ENCODE results near the gene UBE2M. TPM values are rescaled to one million over a fixed set of nuclear protein-coding genes. Genes with fewer than 3 reads are reported as not detected.

Gene UBE2M
- total RNA-seq, 1 experiment from 2014 or later: 243 TPM

- CTCF ChIA-PET: interaction anchor here (0.6 kb wide), 1 partner anchor 51 kb away, joined by 7 read pairs; no protein-coding TSS in a partner anchor
- Histone ChIP-seq H3K36me3 (ENCODE audit: low read depth, low read length) (no peaks in the 10 kb centered on the region), H3K4me3 (ENCODE audit: low read length) (no peak overlapping the region), H3K27me3 (ENCODE audit: low read length) (peaks cover 36% of the 10 kb centered on the region), H4K20me1 (ENCODE audit: low read length) (no peaks in the 10 kb centered on the region), H3K4me1 (ENCODE audit: insufficient read depth, low read length) (no peaks in the 10 kb centered on the region), H3K9me2 (replicated peaks; ENCODE audit: low read length) (no peaks in the 10 kb centered on the region), H3K9ac (ENCODE audit: low read length) (no peak overlapping the region), H3F3A (ENCODE audit: low read length, unreplicated experiment) (no peaks in the 10 kb centered on the region), H3K27ac (ENCODE audit: low read length) (no peak overlapping the region), H3K79me2 (ENCODE audit: low read length) (no peaks in the 10 kb centered on the region), H3K9me3 (ENCODE audit: low read length) (no peaks in the 10 kb centered on the region), H3K4me2 (ENCODE audit: low read length) (no peak overlapping the region), H2AFZ (ENCODE audit: low read length) (no peak overlapping the region)
- intact Hi-C loops (cut with micrococcal nuclease): no loop called here
- DNase-seq (no peak), ATAC-seq (no peak)
- BruUV-seq (replicated peaks): no TSS peak
- POLR2A ChIA-PET (ENCODE audit: unreplicated experiment): no interaction called here
- TF ChIP-seq EZH2phosphoT487 (IDR thresholded peaks at IDR 0.05; ENCODE audit: borderline replicate concordance, low read length): no peak
- TF ChIP-seq EZH2 (IDR thresholded peaks at IDR 0.05; ENCODE audit: low read length, unreplicated experiment): no peak
- TF ChIP-seq CTCF (conservative IDR thresholded peaks at IDR 0.05; ENCODE audit: low read depth, low read length): no peak
These were observed 29.0 kb downstream of the UBE2M start for GRCh38 chr19:58529405-58529804.

- ATAC-seq: no peak
- no peak overlapping the region for H3K9ac ChIP-seq (ENCODE audit: low read length)
- no peak overlapping the region for H2AFZ ChIP-seq (ENCODE audit: low read length)
- H3K4me3 ChIP-seq (ENCODE audit: low read length): no peak overlapping the region
- TF ChIP-seq EZH2phosphoT487 (IDR thresholded peaks at IDR 0.05; ENCODE audit: borderline replicate concordance, low read length) (no peak), EZH2 (IDR thresholded peaks at IDR 0.05; ENCODE audit: low read length, unreplicated experiment) (no peak), CTCF (conservative IDR thresholded peaks at IDR 0.05; ENCODE audit: low read depth, low read length) (no peak)
- no peaks in the 10 kb centered on the region for H3K9me3 ChIP-seq (ENCODE audit: low read length)
- DNase-seq: no peak
- H3K9me2 ChIP-seq (replicated peaks; ENCODE audit: low read length): no peaks in the 10 kb centered on the region
- no peak overlapping the region for H3K27ac ChIP-seq (ENCODE audit: low read length)
- peaks cover 16% of the 10 kb centered on the region for H3K79me2 ChIP-seq (ENCODE audit: low read length)
- no peaks in the 10 kb centered on the region for H3K27me3 ChIP-seq (ENCODE audit: low read length)
- H3F3A ChIP-seq (ENCODE audit: low read length, unreplicated experiment): no peaks in the 10 kb centered on the region
- peaks cover 12% of the 10 kb centered on the region for H3K4me1 ChIP-seq (ENCODE audit: insufficient read depth, low read length)
- ChIA-PET CTCF (no interaction called here), POLR2A (ENCODE audit: unreplicated experiment) (no interaction called here)
- no TSS peak for BruUV-seq (replicated peaks)
- intact Hi-C loops (cut with micrococcal nuclease): no loop called here
- no peak overlapping the region for H3K4me2 ChIP-seq (ENCODE audit: low read length)
- H3K36me3 ChIP-seq (ENCODE audit: low read depth, low read length): no peaks in the 10 kb centered on the region
- no peaks in the 10 kb centered on the region for H4K20me1 ChIP-seq (ENCODE audit: low read length)
These were observed 35.7 kb downstream of the UBE2M start for GRCh38 chr19:58522709-58523108.

- POLR2A ChIA-PET (ENCODE audit: unreplicated experiment): interaction anchor here (0.6 to 0.7 kb wide), 2 partner anchors 21 to 224 kb away, joined by 4 to 11 read pairs; no protein-coding TSS in a partner anchor
These were observed 36.8 kb downstream of the UBE2M start for GRCh38 chr19:58521651-58522050.

More at GRCh38 chr19:58521651-58522050, 36.8 kb downstream of the UBE2M start:
- BruUV-seq (replicated peaks): no TSS peak
- H3K9ac ChIP-seq (ENCODE audit: low read length): no peak overlapping the region
- H3K9me3 ChIP-seq (ENCODE audit: low read length): no peaks in the 10 kb centered on the region
- no peaks in the 10 kb centered on the region for H3K27me3 ChIP-seq (ENCODE audit: low read length)
- no peak overlapping the region for H2AFZ ChIP-seq (ENCODE audit: low read length)
- H3K4me2 ChIP-seq (ENCODE audit: low read length): no peak overlapping the region
- CTCF ChIA-PET: no interaction called here
- H4K20me1 ChIP-seq (ENCODE audit: low read length): no peaks in the 10 kb centered on the region
- no peak overlapping the region for H3K27ac ChIP-seq (ENCODE audit: low read length)
- H3K9me2 ChIP-seq (replicated peaks; ENCODE audit: low read length): no peaks in the 10 kb centered on the region
- intact Hi-C loops (cut with micrococcal nuclease): no loop called here
- peaks cover 27% of the 10 kb centered on the region for H3K79me2 ChIP-seq (ENCODE audit: low read length)
- no peaks in the 10 kb centered on the region for H3F3A ChIP-seq (ENCODE audit: low read length, unreplicated experiment)
- no peak overlapping the region for H3K4me3 ChIP-seq (ENCODE audit: low read length)
- peaks cover 7% of the 10 kb centered on the region for H3K36me3 ChIP-seq (ENCODE audit: low read depth, low read length)
- ATAC-seq: no peak
- DNase-seq: no peak
- no peak for TF ChIP-seq EZH2phosphoT487 (IDR thresholded peaks at IDR 0.05; ENCODE audit: borderline replicate concordance, low read length)
- no peak for TF ChIP-seq CTCF (conservative IDR thresholded peaks at IDR 0.05; ENCODE audit: low read depth, low read length)
- H3K4me1 ChIP-seq (ENCODE audit: insufficient read depth, low read length): peaks cover 12% of the 10 kb centered on the region
